ENCODE results near the gene ETV3.

- TF ChIP-seq, protein P1, sequence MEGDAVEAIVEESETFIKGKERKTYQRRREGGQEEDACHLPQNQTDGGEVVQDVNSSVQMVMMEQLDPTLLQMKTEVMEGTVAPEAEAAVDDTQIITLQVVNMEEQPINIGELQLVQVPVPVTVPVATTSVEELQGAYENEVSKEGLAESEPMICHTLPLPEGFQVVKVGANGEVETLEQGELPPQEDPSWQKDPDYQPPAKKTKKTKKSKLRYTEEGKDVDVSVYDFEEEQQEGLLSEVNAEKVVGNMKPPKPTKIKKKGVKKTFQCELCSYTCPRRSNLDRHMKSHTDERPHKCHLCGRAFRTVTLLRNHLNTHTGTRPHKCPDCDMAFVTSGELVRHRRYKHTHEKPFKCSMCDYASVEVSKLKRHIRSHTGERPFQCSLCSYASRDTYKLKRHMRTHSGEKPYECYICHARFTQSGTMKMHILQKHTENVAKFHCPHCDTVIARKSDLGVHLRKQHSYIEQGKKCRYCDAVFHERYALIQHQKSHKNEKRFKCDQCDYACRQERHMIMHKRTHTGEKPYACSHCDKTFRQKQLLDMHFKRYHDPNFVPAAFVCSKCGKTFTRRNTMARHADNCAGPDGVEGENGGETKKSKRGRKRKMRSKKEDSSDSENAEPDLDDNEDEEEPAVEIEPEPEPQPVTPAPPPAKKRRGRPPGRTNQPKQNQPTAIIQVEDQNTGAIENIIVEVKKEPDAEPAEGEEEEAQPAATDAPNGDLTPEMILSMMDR (IDR thresholded peaks at IDR 0.05) = no peak
- TF ChIP-seq POLR2A (IDR thresholded peaks at IDR 0.05) = no peak
- no peak for TF ChIP-seq POLR2AphosphoS5 (IDR thresholded peaks at IDR 0.05)
These were observed 15.6 kb upstream of the ETV3 start for GRCh38 chr1:157153746-157154145.

All from prostate gland (tissue), 2 donors.